Aorta (tissue), 5 donors: ENCODE measurements around the gene KIF9. TPM values are rescaled to one million over a fixed set of nuclear protein-coding genes. Genes with fewer than 3 reads are reported as not detected.
A peak's percentile ranks its signal among the peaks of the same experiment; 100 is the strongest.
"Not testable (repeated sequence)": the region's sequence is repeated elsewhere in the genome, so short reads cannot be mapped to it uniquely, and the experiment has no call there.

Experiments used
- ATAC-seq: fragments of 200-7000 bp; cut with Tn5 transposase; one replicate; pipeline ENCODE4 v1.9.1; 2022; ENCODE audit warnings: moderate library complexity; ENCODE audit not compliant: low FRiP score
- DNase-seq, 2 donors: peaks; one replicate each; pipeline ENCODE4 v3.0.0-alpha.2; 2020
- H3K27ac ChIP-seq, 2 donors: one replicate each; pipeline ENCODE4 v1.5.1; 2013; ENCODE audit warnings: low read length in 2 of 2, mild to moderate bottlenecking in 2 of 2, moderate library complexity in 2 of 2, control low read depth in 1 of 2, inconsistent platforms in 1 of 2, low read depth in 1 of 2
- H3K27me3 ChIP-seq, 2 donors: one replicate each; pipeline ENCODE4 v1.6.1; 2013; ENCODE audit warnings: control low read depth in 1 of 2, low read length in 1 of 2, mild to moderate bottlenecking in 1 of 2, moderate library complexity in 1 of 2; ENCODE audit not compliant: insufficient read depth in 2 of 2, control insufficient read depth in 1 of 2
- H3K36me3 ChIP-seq, 2 donors: one replicate each; pipeline ENCODE4 v1.6.1; 2013; ENCODE audit warnings: control low read depth in 1 of 2, low read length in 1 of 2, mild to moderate bottlenecking in 1 of 2; ENCODE audit not compliant: insufficient read depth in 2 of 2, control insufficient read depth in 1 of 2
- H3K4me1 ChIP-seq, 2 donors: one replicate each; pipeline ENCODE4 v1.6.1; 2013; ENCODE audit warnings: low read length in 2 of 2, control low read depth in 1 of 2, mild to moderate bottlenecking in 1 of 2, moderate library complexity in 1 of 2; ENCODE audit not compliant: insufficient read depth in 2 of 2, control insufficient read depth in 1 of 2
- H3K4me3 ChIP-seq, 2 donors: one replicate each; pipeline ENCODE4 v1.5.1; 2013; ENCODE audit warnings: low read length in 2 of 2, control low read depth in 1 of 2, mild to moderate bottlenecking in 1 of 2
- H3K9me3 ChIP-seq: one replicate; pipeline ENCODE4 v1.6.1; 2013; ENCODE audit warnings: mild to moderate bottlenecking, low read length; ENCODE audit not compliant: control insufficient read depth
- WGBS, 2 donors: extraction: QIAGEN DNeasy Blood & Tissue Kit; methylation state at CpG; one replicate each; pipeline ENCODE4 v1.1.7; 2013; 5-methylcytosine and 5-hydroxymethylcytosine counted together
- intact Hi-C, 2 donors: fragments of 100-400 bp; cut with DNase I; formaldehyde crosslinking; loops; one replicate each; pipeline versions ENCODE4 v1.14.2 to v1.15.0; 2022
- long read RNA-seq, 2 donors: library from polyadenylated mRNA; unstranded; transcript quantifications; one replicate each; pipeline ENCODE4 v2.0.0, GENCODE V29; 2020 to 2021
- polyA plus RNA-seq, 2 donors: library from polyadenylated mRNA; stranded (reverse); fragments of 200-250 nt; gene quantifications; one replicate each; pipeline ENCODE4 v1.2.3, GENCODE V29; 2013
- total RNA-seq, 2 donors: library from RNA; stranded (reverse); fragmentation: NEBNext Ultra II Directional; extraction: Animal tissue kit (Norgen Biotek cat#: 25700); gene quantifications; one replicate each; pipeline ENCODE4 v1.2.1, GENCODE V29; 2021
- donor health status: healthy with polysubstance abuse.
- donor health status: Bipolar disorder and iron deficiency.
- donor health status: DM: no; HTN: no; CAD: no.
- donor health status: DM: no; HTN: no; CAD: no.
- donor health status: DM: yes; HTN: yes; CAD: no.

KIF9 gene, protein sequence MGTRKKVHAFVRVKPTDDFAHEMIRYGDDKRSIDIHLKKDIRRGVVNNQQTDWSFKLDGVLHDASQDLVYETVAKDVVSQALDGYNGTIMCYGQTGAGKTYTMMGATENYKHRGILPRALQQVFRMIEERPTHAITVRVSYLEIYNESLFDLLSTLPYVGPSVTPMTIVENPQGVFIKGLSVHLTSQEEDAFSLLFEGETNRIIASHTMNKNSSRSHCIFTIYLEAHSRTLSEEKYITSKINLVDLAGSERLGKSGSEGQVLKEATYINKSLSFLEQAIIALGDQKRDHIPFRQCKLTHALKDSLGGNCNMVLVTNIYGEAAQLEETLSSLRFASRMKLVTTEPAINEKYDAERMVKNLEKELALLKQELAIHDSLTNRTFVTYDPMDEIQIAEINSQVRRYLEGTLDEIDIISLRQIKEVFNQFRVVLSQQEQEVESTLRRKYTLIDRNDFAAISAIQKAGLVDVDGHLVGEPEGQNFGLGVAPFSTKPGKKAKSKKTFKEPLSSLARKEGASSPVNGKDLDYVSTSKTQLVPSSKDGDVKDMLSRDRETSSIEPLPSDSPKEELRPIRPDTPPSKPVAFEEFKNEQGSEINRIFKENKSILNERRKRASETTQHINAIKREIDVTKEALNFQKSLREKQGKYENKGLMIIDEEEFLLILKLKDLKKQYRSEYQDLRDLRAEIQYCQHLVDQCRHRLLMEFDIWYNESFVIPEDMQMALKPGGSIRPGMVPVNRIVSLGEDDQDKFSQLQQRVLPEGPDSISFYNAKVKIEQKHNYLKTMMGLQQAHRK
- total RNA-seq = 1 to 10 TPM; 6.5 to 6.7 TPM
- polyA plus RNA-seq = 10 to 100 TPM; 13.5 to 14.4 TPM
- long read RNA-seq, donor 1, partial matches to known transcripts = 0 of 9 reads
- long read RNA-seq, donor 1, other reads (novel, unspliced or antisense) = 8 of 9 reads
- long read RNA-seq, donor 2, partial matches to known transcripts = 0 of 1 reads
- long read RNA-seq, donor 2, other reads (novel, unspliced or antisense) = 1 of 1 reads

DNA sequence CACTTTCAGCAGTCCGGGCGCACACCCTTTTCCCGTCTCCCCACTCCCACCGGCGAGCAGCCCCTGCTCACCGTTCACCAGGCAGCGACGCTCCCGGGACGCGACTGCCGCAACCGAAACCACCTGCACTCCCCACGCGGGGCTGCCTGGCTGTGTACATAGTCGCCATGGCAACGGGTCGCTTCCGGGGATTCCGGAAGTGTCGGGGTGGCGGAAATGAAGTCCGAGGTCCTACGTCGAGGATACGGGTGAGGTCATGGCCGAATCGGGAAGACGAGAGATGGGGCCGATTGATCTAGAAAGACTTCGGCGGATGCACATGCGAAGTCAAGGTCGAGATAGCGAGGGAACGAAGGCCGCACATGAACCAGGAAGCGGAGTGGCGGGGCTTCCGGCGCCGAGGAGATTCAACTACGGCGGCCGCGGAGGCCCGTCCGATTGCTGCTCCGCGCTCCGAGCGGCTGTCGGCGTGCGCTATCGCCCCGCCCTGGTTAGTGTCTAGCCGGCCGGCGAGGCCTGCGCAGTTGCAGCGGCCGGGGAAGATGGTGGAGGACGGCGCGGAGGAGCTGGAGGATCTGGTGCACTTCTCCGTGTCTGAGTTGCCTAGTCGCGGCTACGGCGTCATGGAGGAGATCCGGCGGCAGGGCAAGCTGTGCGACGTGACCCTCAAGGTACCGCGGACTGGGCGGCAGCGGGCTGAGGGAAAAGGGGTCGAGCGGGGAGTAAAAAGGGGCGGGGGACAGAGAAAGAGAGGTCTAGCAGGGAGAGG lies at the start of gene KIF9, which contains the start of gene KLHL18:
Gene KIF9, minus strand, starts transcription at position 376 of the 769 bp plus-strand sequence. CDS start 5,425 bp downstream, outside the sequence.
Gene KLHL18, plus strand, starts transcription at position 521 of the 769 bp plus-strand sequence. Its CDS starts 22 bp downstream, at position 543.
- intact Hi-C loops = loop anchor here in 1 of 2 donors (1.0 to 5.0 kb wide), 3 partner anchors 95 to 273 kb away; no protein-coding TSS in a partner anchor
- H3K4me3 ChIP-seq = peak within 1 kb of the TSS; percentile 21 to 65
- H3K27ac ChIP-seq = peak within 1 kb of the TSS; percentile 36 to 88
- WGBS, 2 donors = 0% methylated on average over 82 of the region's 82 CpGs
- H3K9me3 ChIP-seq = no peaks in the 10 kb centered on the region
- no peaks in the 10 kb centered on the region for H3K4me1 ChIP-seq
- DNase-seq (peak; percentile 97 to 98), ATAC-seq (peak; percentile 98)
- no peaks in the 10 kb centered on the region for H3K27me3 ChIP-seq
- no peaks in the 10 kb centered on the region for H3K36me3 ChIP-seq

DNA sequence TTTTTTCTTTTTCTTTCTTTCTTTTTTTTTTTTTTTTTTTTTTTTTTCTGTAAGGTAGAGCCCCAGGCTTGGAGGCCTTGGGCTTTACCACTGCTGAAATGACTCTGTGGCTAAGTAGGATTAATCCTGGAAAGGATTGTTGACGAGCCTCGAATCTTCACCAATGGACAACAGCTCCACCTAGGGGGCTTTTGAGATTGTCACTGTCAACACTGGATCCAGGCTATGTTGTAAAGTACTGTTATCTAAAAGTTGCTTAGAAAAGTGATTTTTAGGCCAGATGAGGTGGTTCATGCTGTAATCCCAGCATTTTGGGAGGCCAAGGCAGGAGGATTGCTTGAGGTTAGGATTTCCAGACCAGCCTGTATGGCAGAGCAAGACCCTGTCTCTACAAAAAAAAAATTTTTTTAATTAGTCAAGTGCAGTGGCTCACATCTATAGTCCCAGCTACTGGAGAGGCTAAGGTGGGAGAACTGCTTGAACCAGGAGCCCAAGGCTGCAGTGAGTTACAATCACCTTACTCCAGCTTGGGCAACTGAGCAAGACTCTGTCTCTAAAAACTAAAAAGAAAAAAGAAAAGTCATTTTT lies 41.8 kb upstream of the KIF9 start:
- Histone ChIP-seq H3K27me3 (no peaks in the 10 kb centered on the region), H3K9me3 (no peaks in the 10 kb centered on the region), H3K27ac (no peak overlapping the region), H3K4me3 (no peak overlapping the region), H3K4me1 (no peaks in the 10 kb centered on the region), H3K36me3 (peaks cover 0 to 9% of the 10 kb centered on the region in 2 donors)
- ATAC-seq = peak; percentile 91
- intact Hi-C loops = loop anchor here in 1 of 2 donors (10.0 kb wide), 2 partner anchors 400 to 460 kb away; partner anchors contain the start of gene MYL3
- WGBS, 2 donors = 0 to 1% methylated on average over 2 of the region's 2 CpGs
- DNase-seq = peak in 1 of 2 donors; percentile 51

- DNase-seq (no peak), ATAC-seq (no peak)
- Histone ChIP-seq H3K36me3 (peaks cover 0 to 9% of the 10 kb centered on the region in 2 donors), H3K4me1 (no peaks in the 10 kb centered on the region), H3K9me3 (no peaks in the 10 kb centered on the region), H3K4me3 (no peak overlapping the region), H3K27me3 (no peaks in the 10 kb centered on the region), H3K27ac (no peak overlapping the region)
- intact Hi-C loops = loop anchor here in 1 of 2 donors (10.0 kb wide), 2 partner anchors 399 to 459 kb away; partner anchors contain the start of gene MYL3
- 82 to 86% methylated on average over 8 of the region's 8 CpGs for WGBS, 2 donors
These were observed 41.1 kb upstream of the KIF9 start for GRCh38 chr3:47323431-47324277.

DNA sequence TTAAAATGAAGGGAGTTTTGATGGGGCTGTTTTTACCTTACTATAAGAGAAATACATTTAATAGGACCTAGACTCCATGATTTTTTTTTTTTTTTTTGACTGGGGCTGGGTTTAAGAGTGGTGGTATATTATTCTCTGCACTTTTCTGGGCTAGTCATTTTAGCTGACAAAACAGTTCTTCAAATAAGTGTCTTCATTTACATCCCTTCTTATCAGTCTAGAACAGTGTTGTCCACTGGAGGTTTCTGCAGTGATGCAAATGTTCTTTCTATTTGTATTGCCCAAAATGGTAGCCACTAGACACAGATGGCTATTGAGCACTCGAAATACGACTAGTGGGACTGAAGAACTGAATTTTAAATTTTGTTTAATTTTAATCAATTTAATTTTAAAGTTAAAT lies 37.4 kb upstream of the KIF9 start:
- H3K27ac ChIP-seq = no peak overlapping the region
- H3K4me3 ChIP-seq = no peak overlapping the region
- no peaks in the 10 kb centered on the region for H3K27me3 ChIP-seq
- intact Hi-C loops = loop anchor here in 1 of 2 donors (10.0 kb wide), 2 partner anchors 395 to 455 kb away; partner anchors contain the start of gene MYL3
- H3K36me3 ChIP-seq = peaks cover 0 to 5% of the 10 kb centered on the region in 2 donors
- H3K9me3 ChIP-seq = no peaks in the 10 kb centered on the region
- DNase-seq (no peak), ATAC-seq (no peak)
- H3K4me1 ChIP-seq = no peaks in the 10 kb centered on the region
- 46 to 47% methylated on average over 2 of the region's 2 CpGs for WGBS, 2 donors

DNA sequence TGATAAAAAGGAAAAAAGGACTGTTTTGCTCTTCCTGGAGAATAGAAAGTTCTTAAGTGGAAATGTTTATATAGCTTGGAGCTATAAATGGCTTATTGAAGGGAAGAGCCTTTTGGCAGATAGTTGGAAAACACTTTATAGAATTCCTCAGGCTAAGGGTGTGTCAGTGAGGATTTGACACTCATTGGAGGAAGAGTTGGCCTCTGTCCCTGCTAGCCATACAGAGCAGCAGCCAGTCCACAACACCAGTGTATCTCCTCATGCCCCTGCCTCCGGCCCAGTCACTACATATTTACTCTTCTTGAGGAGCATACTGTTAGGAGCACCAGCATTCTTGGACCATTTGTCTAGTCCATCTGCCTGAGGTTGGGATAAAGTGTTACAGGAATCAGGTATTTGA lies 36.3 kb upstream of the KIF9 start:
- WGBS, 2 donors = 80 to 81% methylated on average over 1 of the region's 1 CpG
- DNase-seq (no peak), ATAC-seq (no peak)
- H3K27ac ChIP-seq = no peak overlapping the region
- intact Hi-C loops = no loop called here
- H3K4me1 ChIP-seq = no peaks in the 10 kb centered on the region
- H3K4me3 ChIP-seq = no peak overlapping the region
- peaks cover 0 to 4% of the 10 kb centered on the region in 2 donors for H3K36me3 ChIP-seq
- H3K27me3 ChIP-seq = no peaks in the 10 kb centered on the region
- no peaks in the 10 kb centered on the region for H3K9me3 ChIP-seq

DNA sequence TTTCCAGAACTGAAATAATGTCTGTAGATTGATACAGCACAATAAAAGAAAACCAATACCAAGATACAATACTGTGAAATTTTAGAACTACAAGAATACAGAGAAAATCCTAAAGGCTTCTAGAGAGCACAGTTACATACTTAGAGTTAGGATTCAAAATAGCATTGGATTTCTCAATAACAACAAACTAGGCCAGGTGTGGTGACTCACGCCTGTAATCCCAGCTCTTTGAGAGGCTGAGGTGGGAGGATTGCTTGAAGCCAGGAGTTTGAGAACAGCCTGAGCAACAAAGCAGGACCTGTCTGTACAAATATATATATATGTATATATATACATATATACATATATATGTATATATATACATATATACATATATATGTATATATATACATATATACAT lies 33.6 kb upstream of the KIF9 start:
- 86 to 98% methylated on average over 1 of the region's 1 CpG for WGBS, 2 donors
- H3K27ac ChIP-seq, H3K4me1 ChIP-seq, H3K27me3 ChIP-seq, H3K36me3 ChIP-seq, H3K4me3 ChIP-seq, intact Hi-C loops, H3K9me3 ChIP-seq, DNase-seq, ATAC-seq: not testable (repeated sequence)

DNA sequence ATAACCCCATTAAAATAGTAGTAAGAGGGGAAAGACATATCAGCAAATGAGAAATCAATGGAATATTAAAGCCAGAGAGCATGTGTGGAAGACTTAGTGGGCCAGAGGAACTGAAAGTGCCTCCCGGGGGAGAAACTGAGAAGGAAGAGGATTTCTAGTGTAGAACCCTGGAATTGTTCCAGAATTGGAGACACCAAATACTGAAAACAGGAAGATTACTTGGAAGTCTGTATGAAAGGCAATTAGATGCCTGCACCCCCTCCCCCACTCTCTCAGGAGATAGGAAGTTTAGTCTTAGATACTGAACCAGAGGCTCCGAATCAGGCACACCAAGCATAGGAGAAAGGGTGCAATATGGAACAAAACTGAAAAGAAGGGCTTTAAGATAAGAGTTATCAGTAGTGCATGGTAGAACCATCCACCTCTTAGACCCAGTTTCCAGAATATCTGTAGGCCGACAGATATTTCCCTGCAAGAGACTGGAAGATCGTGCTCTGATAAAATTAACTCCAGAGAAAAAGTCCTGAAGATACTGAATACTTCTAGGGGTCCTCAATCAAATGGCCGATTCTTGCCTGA lies 32.6 kb upstream of the KIF9 start:
- ATAC-seq (no peak), DNase-seq (peak in 1 of 2 donors; percentile 57)
- Histone ChIP-seq H3K9me3 (no peaks in the 10 kb centered on the region), H3K36me3 (peaks cover 0 to 2% of the 10 kb centered on the region in 2 donors), H3K27me3 (no peaks in the 10 kb centered on the region), H3K27ac (no peak overlapping the region), H3K4me1 (peaks cover 0 to 2% of the 10 kb centered on the region in 2 donors), H3K4me3 (no peak overlapping the region)
- intact Hi-C loops = no loop called here
- 90 to 91% methylated on average over 5 of the region's 5 CpGs for WGBS, 2 donors
